IPS DF 6.9 (cell line): ENCODE data around the gene TEX48.

Experiments used
- DNase-seq: peaks from one replicate; pipeline ENCODE4 v3.0.0-alpha.2; 2013; ENCODE audit warnings: low read depth, low spot score
- H3K27ac ChIP-seq: one replicate; pipeline ENCODE4 v1.5.1; 2013; ENCODE audit warnings: low read length, control low read depth
- H3K27me3 ChIP-seq: 2 replicates; pipeline ENCODE4 v1.6.1; 2013; ENCODE audit warnings: mild to moderate bottlenecking, low read length; ENCODE audit not compliant: control insufficient read depth, insufficient read depth
- H3K36me3 ChIP-seq: 2 replicates; pipeline ENCODE4 v1.6.1; 2013; ENCODE audit warnings: low read length; ENCODE audit not compliant: control insufficient read depth, insufficient read depth
- H3K4me1 ChIP-seq: 2 replicates; pipeline ENCODE4 v1.6.1; 2013; ENCODE audit warnings: low read length; ENCODE audit not compliant: control insufficient read depth, insufficient read depth
- H3K4me3 ChIP-seq: 2 replicates; pipeline ENCODE4 v1.5.1; 2013; ENCODE audit warnings: mild to moderate bottlenecking, low read length
- H3K9me3 ChIP-seq: 2 replicates; pipeline ENCODE4 v1.6.1; 2013; ENCODE audit warnings: low read length, inconsistent platforms; ENCODE audit not compliant: control insufficient read depth, insufficient read depth
- WGBS: extraction: QIAGEN DNeasy Blood & Tissue Kit; methylation state at CpG from one replicate; pipeline ENCODE4 v1.1.7; 2013; ENCODE audit warnings: mixed read lengths, missing lambda C conversion rate; ENCODE audit not compliant: insufficient read length, insufficient coverage; 5-methylcytosine and 5-hydroxymethylcytosine counted together

Gene TEX48

GRCh38 chr9:114621975-114622609 is 59.9 kb downstream of the TEX48 start:
- no peak overlapping the region for H3K4me3 ChIP-seq
- WGBS = no CpG with 5 or more reads among the region's 2 CpGs
- no peaks in the 10 kb centered on the region for H3K36me3 ChIP-seq
- no peaks in the 10 kb centered on the region for H3K9me3 ChIP-seq
- H3K27ac ChIP-seq = no peak overlapping the region
- H3K4me1 ChIP-seq = no peaks in the 10 kb centered on the region
- no peak for DNase-seq
- H3K27me3 ChIP-seq = no peaks in the 10 kb centered on the region

- no peaks in the 10 kb centered on the region for H3K36me3 ChIP-seq
- no peak overlapping the region for H3K4me3 ChIP-seq
- H3K9me3 ChIP-seq = no peaks in the 10 kb centered on the region
- H3K27me3 ChIP-seq = no peaks in the 10 kb centered on the region
- no peak overlapping the region for H3K27ac ChIP-seq
- no CpG with 5 or more reads among the region's 7 CpGs for WGBS
- DNase-seq = no peak
- H3K4me1 ChIP-seq = no peaks in the 10 kb centered on the region
Measured at GRCh38 chr9:114621561-114621960, 60.4 kb downstream of the TEX48 start.

- DNase-seq = no peak
- Histone ChIP-seq H3K36me3 (no peaks in the 10 kb centered on the region), H3K27me3 (no peaks in the 10 kb centered on the region), H3K27ac (no peak overlapping the region), H3K9me3 (no peaks in the 10 kb centered on the region), H3K4me1 (no peaks in the 10 kb centered on the region), H3K4me3 (no peak overlapping the region)
- WGBS = no CpG with 5 or more reads among the region's 13 CpGs
Measured at GRCh38 chr9:114619191-114619761, 62.7 kb downstream of the TEX48 start.

GRCh38 chr9:114616684-114617520 is 65.1 kb downstream of the TEX48 start:
- Histone ChIP-seq H3K9me3 (no peaks in the 10 kb centered on the region), H3K27ac (no peak overlapping the region), H3K4me1 (0 out of 2 replicates have a peak, but pooled peaks cover 3% of the 10 kb centered on the region), H3K27me3 (no peaks in the 10 kb centered on the region), H3K4me3 (no peak overlapping the region), H3K36me3 (no peaks in the 10 kb centered on the region)
- no peak for DNase-seq
- no CpG with 5 or more reads among the region's 4 CpGs for WGBS
